Left ventricle myocardium inferior (tissue), 1 donor: ENCODE results near the gene POLR2L. TPM values are rescaled to one million over a fixed set of nuclear protein-coding genes. Genes with fewer than 3 reads are reported as not detected.

ENCODE experiments used
- DNase-seq: peaks from one replicate; pipeline ENCODE4 v3.0.0-alpha.2; 2020
- H3K27ac ChIP-seq: fragments of 200-600 bp; replicated peaks from 2 replicates; pipeline ENCODE4 v1.8.0; 2021
- H3K27me3 ChIP-seq: fragments of 200-600 bp; 2 replicates; pipeline ENCODE4 v1.8.0; 2021; ENCODE audit warnings: low read depth
- H3K36me3 ChIP-seq: fragments of 200-600 bp; 2 replicates; pipeline ENCODE4 v1.8.0; 2021
- H3K4me1 ChIP-seq: fragments of 200-600 bp; 2 replicates; pipeline ENCODE4 v1.8.0; 2021
- H3K4me3 ChIP-seq: fragments of 200-600 bp; 2 replicates; pipeline ENCODE4 v1.8.0; 2021; ENCODE audit warnings: mild to moderate bottlenecking, moderate library complexity
- H3K9me3 ChIP-seq: fragments of 200-600 bp; replicated peaks from 2 replicates; pipeline ENCODE4 v1.8.0; 2021
- CTCF ChIP-seq: fragments of 200-600 bp; IDR thresholded peaks from 2 replicates; pipeline ENCODE4 v1.8.0; 2021; ENCODE audit warnings: antibody characterized with exemption, mild to moderate bottlenecking, borderline replicate concordance
- intact Hi-C: fragments of 100-400 bp; cut with micrococcal nuclease; formaldehyde crosslinking; loops from one replicate; pipeline ENCODE4 v1.11.0; 2022
- total RNA-seq: library from RNA; stranded (reverse); fragmentation: NEBNext Ultra II Directional; extraction: Animal tissue kit (Norgen Biotek cat#: 25700); gene quantifications from one replicate; pipeline ENCODE4 v1.2.1, GENCODE V29; 2021
- donor health status: DM: no; HTN: yes; CAD: no; lungs with severe emphysema.

Gene POLR2L
- total RNA-seq, 1 donor from 2014 or later = 226 TPM

- H3K27ac ChIP-seq = peak overlapping the region; percentile 97
- H3K36me3 ChIP-seq = peaks cover 9% of the 10 kb centered on the region
- intact Hi-C loops = no loop called here
- peaks cover 94% of the 10 kb centered on the region for H3K4me1 ChIP-seq
- no peak for TF ChIP-seq CTCF
- peak overlapping the region; percentile 97 for H3K4me3 ChIP-seq
- H3K9me3 ChIP-seq = no peaks in the 10 kb centered on the region
- no peaks in the 10 kb centered on the region for H3K27me3 ChIP-seq
- peak; percentile 92 for DNase-seq
Observed at GRCh38 chr11:844693-845644, 2.6 kb upstream of the POLR2L start.

- peaks cover 18% of the 10 kb centered on the region for H3K36me3 ChIP-seq
- peak overlapping the region; percentile 97 for H3K27ac ChIP-seq
- peaks cover 97% of the 10 kb centered on the region for H3K4me1 ChIP-seq
- H3K27me3 ChIP-seq = no peaks in the 10 kb centered on the region
- no peaks in the 10 kb centered on the region for H3K9me3 ChIP-seq
- no peak for TF ChIP-seq CTCF
- peak; percentile 92 for DNase-seq
- H3K4me3 ChIP-seq = peak overlapping the region; percentile 97
- intact Hi-C loops = no loop called here
Observed at GRCh38 chr11:843818-844692, 1.7 kb upstream of the POLR2L start.

GRCh38 chr11:843086-843734 lies 881 bp upstream of the POLR2L start:
- peak overlapping the region; percentile 97 for H3K4me3 ChIP-seq
- intact Hi-C loops = no loop called here
- H3K9me3 ChIP-seq = no peaks in the 10 kb centered on the region
- H3K36me3 ChIP-seq = peaks cover 25% of the 10 kb centered on the region
- no peak for DNase-seq
- peaks cover 97% of the 10 kb centered on the region for H3K4me1 ChIP-seq
- no peaks in the 10 kb centered on the region for H3K27me3 ChIP-seq
- TF ChIP-seq CTCF = peak; percentile 32
- H3K27ac ChIP-seq = peak overlapping the region; percentile 97

- H3K27ac ChIP-seq = peak overlapping the region; percentile 97
- H3K4me1 ChIP-seq = peaks cover 99% of the 10 kb centered on the region
- intact Hi-C loops = no loop called here
- H3K27me3 ChIP-seq = no peaks in the 10 kb centered on the region
- no peak for DNase-seq
- peaks cover 37% of the 10 kb centered on the region for H3K36me3 ChIP-seq
- peak overlapping the region; percentile 97 for H3K4me3 ChIP-seq
- no peaks in the 10 kb centered on the region for H3K9me3 ChIP-seq
- no peak for TF ChIP-seq CTCF
Observed at GRCh38 chr11:841981-842369, 354 bp downstream of the POLR2L start.
